ENCODE results near the gene SGK2. TPM values are rescaled to one million over a fixed set of nuclear protein-coding genes. Genes with fewer than 3 reads are reported as not detected.
"Not testable (repeated sequence)": the region's sequence is repeated elsewhere in the genome, so short reads cannot be mapped to it uniquely, and the experiment has no call there.

SGK2 gene
- polyA plus RNA-seq, 5 donors: 8.4 to 12.5 (median 9.5) TPM

DNA sequence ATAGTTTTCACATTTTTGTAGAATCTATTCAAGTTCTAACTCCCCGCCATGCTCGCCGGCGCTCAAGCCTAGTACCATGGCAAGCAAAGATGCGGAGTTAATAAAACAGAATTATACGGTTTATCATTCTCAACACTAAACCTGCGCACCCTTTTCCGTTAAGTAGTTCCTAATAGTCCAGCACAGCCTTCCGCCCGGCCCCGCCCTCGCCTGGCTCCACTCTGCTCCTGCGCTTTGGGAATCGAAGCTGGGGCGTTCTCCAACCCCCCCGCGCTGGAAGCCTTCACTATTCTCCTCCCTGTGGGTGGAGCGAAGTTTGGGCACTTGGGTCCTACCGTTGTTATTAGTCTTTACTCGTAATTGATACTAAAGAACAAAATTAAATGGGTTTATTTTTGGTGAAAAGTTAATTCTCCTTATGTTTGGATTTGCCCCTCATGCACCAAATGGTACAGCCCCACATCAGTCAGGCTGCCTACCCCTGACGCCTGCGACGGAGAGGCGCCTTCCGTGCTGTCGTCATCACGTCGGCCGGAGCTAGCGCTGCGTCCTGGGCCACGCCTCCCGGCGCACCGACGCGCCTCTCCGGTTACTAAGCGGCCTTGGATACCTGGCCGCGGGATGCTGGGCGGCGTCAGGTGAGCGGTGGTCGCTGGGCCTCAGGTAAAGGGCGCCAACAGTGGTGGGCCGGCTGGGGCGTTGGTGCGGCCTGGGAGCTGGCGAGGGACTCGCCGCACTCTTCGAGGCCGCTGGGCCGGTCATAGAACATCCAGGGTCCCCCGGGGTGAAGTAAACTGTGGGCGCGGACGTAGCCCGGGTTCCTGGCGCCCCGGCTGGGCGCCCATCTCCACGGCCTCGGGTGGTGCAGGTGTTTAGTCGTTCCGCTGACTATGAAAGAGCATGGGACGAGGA lies 31.8 kb downstream of the SGK2 start, which contains the start of gene IFT52:
Gene IFT52, plus strand, starts transcription at position 546 of the 912 bp plus-strand sequence. CDS start 3,762 bp downstream, outside the sequence.
- peak; percentile 94 to 95 for DNase-seq

DNA sequence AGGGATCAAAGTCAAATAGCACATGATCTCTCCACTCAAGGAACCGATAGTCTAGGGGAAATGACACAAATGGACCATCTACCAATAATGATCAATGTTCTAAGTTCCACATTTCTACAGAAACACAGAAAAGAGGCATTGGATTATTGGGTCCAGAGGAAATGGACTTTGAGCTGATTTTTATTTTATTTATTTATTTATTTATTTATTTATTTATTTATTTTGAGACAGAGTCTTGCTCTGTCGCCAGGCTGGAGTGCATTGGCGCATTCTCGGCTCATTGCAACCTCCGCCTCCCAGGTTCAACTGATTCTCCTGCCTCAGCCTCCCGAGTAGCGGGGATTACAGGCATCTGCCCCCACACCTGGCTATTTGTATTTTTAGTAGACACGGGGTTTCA lies 43.1 kb downstream of the SGK2 start:
- not testable (repeated sequence) for DNase-seq

DNA sequence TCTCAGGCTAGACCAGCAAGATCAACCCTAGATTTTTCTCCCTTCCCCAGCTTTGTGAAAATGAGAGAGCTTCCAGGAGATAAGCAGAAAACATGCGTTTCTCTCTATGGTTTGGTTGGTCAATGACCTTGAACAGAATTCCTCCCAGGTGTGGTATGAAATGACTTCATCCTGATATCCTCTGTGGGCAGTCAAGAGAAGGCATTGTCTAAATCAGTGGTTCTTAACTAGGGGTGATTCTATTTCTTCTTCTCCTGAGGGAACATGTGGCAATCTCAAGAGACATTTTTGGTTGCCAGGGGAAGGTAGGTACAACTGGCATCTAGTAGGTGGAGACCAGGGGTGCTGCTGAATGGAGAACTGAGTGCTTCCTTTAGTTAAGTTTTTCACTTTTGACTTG lies 44.3 kb downstream of the SGK2 start:
- no peak for DNase-seq

DNA sequence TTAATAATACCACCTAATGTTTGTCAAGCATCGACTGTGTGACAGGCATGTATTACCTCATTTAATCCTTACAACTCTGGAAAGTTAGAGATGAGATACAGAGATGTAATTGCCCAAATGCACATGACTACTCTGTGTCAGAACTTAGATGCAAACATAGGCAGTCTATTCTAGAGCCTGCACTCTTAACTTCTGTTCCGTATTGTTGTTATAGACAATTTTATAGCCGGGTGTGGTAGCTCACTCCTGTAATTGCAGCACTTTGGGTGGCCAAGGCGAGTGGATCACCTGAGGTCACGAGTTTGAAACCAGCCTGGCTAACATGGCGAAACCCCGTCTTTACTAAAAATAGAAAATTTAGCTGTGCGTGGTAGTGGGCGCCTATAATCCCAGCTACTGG lies 46.9 kb downstream of the SGK2 start:
- no peak for DNase-seq

DNA sequence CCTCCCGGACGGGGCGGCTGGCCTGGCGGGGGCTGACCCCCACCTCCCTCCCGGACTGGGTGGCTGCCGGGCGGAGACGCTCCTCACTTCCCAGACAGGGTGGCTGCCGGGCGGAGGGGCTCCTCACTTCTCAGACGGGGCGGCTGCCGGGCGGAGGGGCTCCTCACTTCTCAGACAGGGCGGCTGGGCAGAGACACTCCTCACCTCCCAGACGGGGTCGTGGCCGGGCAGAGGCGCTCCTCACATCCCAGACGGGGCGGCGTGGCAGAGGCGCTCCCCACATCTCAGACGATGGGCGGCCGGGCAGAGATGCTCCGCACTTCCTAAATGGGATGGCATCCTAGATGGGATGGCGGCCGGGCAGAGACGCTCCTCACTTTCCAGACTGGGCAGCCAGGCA lies 48.5 kb downstream of the SGK2 start:
- not testable (repeated sequence) for DNase-seq

DNA sequence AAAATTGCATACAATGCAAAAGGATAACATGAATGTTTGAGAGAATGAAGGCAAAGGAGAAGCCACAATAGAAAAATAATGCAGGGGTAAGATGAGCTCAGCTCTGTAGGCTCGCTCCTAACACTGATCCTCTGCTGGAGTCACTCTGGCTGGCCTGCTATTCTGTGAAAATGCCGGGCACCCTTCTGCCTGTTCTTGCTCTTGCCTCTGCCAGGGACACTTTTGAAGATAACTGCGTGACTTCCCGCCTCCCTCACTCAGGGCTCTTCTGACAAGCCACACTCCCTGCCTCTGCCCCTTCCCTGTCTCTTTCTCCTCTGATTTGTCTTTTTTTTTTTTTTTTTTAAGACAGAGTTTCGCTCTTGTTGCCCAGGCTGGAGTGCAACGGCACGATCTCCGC lies 72.8 kb downstream of the SGK2 start:
- no peak for DNase-seq

Other genes with a start within 250 kb of the SGK2 start
- 100 to 1,000 TPM; 341 to 409 (median 403) TPM for gene SRSF6, start 101.1 kb upstream of the SGK2 start, polyA plus RNA-seq (ENCODE audit: insufficient read depth in 1 of 5, insufficient read length in 5 of 5, low replicate concordance in 1 of 5)
- 10 to 100 TPM; 12.6 to 23.2 (median 16.7) TPM for gene L3MBTL1, start 51.3 kb upstream of the SGK2 start, polyA plus RNA-seq (ENCODE audit: insufficient read depth in 1 of 5, insufficient read length in 5 of 5, low replicate concordance in 1 of 5)
- 10 to 100 TPM; 71.3 to 86.1 (median 73.7) TPM for gene IFT52, start 31.9 kb downstream of the SGK2 start, polyA plus RNA-seq (ENCODE audit: insufficient read depth in 1 of 5, insufficient read length in 5 of 5, low replicate concordance in 1 of 5)
- 10 to 100 TPM; 15.7 to 29.1 (median 20.6) TPM for gene MYBL2, start 108.1 kb downstream of the SGK2 start, polyA plus RNA-seq (ENCODE audit: insufficient read depth in 1 of 5, insufficient read length in 5 of 5, low replicate concordance in 1 of 5)
- gene GTSF1L, start 168.0 kb downstream of the SGK2 start, polyA plus RNA-seq (ENCODE audit: insufficient read depth in 1 of 5, insufficient read length in 5 of 5, low replicate concordance in 1 of 5): not detected

Measured in right lung (tissue), 5 donors.